ENCODE measurements around the gene ITPKC.

ITPKC gene

DNA sequence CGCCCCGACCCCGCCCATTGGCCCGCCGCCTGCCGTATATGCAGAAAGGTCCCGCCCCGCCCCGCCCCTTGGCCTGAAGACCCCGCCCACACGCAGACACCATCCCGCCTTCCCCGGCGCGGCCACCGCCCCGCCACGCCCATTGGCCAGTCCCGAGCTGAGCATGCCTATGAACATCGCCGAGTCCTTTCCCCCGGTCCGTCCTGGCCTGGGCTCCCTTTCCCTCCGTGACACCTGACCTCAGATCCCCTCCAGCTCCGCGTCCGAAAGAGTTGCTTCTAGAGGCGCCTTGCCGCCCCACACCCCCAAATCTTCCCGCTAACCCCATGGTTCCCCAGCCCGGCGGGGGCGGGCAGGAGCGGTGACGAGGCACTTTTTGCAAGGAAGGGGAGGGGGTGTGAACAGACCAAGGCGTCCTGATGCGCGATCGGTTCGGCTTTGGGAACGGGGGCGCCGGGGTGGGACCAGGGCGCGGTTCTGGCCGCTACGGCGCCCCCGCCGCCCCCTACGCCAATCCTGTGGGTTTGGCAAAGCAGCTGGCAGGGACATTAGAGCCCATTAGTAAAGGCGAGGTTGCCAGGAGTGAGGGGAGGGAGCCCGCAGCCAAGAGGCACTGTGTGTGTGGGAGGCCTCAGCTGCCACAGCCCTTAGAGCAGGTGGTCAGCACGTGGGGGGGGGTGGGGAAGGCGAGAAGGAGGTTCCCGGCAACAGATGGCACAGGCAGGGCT is 26.1 kb upstream of the ITPKC start:
- DNase-seq = peak; percentile 90

DNA sequence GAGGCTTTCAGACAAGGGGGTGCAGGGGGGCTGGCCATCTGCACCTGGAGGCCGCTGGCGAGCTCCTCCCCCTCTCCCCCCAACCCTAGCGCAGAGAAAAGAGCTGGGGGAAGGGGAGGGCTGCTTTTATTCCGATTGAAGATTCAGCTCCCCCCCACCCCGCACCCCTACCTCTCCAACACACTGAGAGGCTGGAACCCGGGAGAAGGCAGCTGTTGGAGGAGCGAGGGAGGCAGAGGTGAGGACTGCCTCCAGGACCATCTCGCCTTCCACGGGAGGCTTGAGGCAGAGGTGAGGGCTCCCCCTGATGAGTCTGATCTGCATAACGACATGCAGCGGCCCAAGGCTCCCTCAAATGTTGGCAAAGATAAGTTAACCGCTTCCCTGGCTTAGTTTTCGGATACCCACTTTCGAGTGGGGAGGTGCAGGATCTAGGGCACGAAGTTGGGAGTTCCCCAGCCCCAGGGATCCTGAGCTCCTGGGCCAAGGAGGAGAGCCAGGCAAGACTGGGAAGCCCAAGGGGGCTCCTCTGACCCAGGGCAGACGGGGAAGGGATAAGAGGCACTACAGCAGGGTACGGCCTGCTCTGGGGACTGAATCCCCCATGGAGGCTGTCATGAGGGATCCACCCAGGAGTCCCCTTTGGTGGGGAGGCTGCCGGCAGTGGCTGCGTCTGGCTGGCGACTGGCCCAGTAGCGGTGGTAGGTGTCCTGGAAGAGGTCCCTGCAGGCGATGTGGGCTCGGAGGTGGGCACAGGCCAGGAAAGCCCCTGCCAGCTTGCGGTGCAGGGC is 25.3 kb upstream of the ITPKC start:
- DNase-seq = no peak

DNA sequence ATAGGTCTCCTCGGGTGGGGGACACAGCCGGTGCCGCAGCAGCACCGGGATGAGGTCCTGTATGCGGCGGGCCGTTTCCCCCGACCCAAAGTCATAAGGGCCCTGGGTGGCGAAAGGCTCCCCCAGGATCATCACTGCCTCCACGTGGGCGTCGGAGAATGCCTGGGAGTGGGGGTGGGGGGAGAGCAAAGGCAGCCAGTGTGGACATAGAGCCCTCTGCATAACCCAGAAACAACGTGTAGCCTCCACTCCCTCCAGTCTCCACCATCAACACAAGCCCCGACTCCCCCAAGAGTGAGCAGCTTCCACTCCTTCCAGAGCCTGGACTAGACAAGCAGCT is 24.7 kb upstream of the ITPKC start:
- no peak for DNase-seq

DNA sequence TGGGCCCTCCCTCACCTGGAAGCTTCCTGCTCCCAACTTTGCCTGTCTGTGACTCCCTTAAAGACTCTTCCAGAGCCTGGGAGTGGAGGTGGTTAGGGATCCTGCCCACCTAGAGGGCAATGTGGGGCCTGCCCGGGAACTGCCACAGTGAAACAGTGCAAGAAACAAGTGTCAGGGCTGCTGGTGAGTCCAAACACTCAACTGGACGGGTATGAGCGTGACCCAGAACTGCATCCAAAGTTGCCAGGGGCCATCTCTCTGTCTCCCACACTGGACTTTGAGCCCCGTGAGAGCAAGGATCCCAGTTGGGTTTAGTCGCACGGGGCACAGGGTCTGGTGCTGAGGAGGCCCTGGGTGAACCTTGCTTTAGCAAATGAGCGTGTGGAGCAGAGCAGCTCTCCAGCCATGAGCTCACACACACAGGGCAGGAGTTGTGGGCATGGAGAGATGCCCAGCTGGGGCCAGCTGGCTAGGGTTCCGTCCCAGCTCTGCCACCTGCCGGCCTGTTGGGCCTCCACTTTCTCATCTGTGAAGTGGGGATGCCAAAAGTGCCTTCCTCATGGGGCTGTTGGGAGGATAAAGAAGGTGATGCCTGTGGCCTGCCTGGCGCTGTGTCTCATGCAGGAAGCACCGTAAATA is 23.6 kb upstream of the ITPKC start:
- no peak for DNase-seq

DNA sequence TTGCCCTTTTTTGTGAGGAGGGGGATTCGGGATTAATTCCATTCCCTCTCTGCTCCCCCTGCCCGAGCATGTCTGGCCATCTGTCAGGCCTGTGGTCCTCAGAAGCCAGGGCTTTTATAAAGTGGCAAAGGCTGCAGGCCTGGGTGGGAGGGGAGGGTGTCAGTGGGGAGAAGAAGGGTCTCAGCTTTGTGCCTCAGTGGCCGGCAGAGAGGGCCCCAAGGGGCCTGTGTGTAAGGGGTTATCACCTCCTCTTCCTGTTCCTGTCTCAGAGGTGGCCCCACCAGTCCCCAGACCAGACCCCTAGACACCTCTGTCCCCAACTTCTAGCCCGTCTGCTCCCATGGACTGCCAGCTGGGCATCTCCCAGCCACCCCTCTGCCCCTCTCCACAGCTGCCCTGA is 23.0 kb upstream of the ITPKC start:
- DNase-seq = no peak

DNA sequence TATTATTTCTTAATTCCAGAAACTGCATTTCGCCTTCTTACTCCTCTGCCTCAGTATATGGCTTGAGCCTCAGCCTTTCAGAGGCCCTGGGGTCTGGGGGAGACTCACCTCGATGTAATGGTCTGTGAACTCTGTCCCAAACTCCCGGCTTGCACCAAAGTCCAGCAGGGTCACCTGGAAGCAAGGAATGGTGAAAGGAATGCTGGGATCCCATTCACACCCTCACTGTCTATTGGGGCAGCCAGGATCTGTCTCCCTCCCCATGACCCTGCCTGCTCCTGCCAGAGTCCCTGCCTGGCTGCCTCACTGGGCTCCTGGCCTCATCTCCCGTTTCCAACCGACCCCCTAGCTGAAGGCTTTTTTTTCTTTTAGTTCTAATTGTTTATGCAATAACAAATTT is 21.0 kb upstream of the ITPKC start:
- no peak for DNase-seq

DNA sequence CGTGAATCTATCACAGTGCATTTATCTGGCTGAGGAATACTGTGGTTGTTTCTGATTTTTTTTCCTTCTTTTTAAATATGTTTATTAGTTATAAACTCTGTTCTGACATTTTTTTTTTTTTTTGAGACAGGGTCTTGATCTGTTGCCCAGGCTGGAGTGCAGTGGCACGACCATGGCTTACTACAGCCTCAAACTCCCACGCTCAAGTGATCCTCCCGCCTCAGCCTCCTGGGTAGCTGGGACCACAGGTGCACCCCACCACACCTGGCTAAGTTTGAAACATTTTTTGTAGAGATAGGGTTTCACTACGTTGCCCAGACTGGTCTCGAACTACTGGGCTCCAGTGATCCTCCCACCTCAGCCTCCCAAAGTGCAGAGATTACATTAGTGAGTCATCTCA is 19.9 kb upstream of the ITPKC start:
- DNase-seq = no peak

DNA sequence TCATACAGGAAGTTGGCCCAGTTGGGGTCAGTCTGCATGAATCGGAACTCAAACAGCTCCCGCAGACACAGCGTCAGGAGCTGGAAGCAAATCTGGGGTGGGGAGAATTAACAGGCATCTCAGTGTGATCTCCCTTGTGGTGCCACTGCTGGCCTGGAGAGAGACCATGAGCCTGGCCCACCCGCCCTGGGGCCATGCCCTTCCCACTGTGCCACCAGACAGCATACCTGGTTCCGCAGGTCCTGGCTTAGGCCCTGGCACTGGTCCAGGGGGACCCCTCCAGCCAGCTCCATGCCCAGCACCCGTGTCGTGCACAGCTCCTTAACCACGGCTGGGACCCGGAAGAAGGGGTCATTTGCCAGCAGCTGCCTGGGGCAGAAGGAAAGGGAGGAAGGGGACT is 16.8 kb upstream of the ITPKC start:
- no peak for DNase-seq

DNA sequence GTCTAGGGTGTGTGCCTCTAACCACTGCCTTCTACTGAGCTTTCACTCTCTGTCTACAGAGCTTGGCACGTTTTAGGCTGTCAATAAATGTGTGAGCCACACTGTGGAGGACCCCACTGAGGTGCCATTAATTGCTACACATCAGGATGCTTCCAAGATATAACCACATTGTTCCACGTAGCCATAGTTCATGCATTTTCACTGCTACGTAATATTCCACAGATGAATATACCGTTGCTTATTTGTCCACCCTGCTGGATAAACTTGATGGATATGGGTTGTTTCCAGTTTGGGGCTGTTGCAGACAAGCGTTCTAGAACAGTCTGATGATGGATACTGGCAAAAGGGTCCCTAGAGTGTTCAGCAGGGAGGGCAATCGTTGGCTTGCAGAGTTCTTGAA is 15.2 kb upstream of the ITPKC start:
- no peak for DNase-seq

DNA sequence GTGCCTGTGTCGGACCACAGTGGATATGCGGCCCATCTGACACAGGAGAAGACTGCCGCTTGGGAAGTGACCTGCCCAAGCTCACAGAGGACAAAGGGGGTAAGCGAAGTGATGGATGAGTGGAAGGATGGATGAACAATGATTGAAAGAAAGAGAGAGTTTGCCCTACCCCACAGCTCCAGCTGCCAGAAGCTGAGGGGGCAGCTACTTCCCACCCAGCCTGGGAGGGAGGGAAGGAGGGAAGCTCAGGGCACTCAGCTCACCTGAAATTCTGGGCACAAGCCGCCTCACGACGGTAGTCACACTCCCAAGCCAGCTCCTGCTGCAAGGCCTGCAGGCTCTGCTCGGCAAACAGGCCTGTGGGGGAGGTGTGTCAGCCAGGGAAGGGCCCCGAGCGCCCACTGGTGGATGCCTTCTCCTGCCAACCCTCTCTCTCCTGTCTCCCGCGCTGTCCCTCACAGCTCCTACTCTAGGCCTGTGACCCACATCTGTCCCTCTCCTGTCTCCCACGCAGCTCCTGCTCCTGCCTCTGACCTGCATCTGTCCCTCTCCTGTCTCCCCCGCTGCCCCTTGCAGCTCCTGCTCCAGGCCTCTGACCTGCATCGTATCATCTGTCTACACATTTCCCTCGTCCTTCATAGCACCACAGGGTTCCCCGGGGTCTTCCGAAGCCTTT is 14.4 kb upstream of the ITPKC start:
- no peak for DNase-seq

DNA sequence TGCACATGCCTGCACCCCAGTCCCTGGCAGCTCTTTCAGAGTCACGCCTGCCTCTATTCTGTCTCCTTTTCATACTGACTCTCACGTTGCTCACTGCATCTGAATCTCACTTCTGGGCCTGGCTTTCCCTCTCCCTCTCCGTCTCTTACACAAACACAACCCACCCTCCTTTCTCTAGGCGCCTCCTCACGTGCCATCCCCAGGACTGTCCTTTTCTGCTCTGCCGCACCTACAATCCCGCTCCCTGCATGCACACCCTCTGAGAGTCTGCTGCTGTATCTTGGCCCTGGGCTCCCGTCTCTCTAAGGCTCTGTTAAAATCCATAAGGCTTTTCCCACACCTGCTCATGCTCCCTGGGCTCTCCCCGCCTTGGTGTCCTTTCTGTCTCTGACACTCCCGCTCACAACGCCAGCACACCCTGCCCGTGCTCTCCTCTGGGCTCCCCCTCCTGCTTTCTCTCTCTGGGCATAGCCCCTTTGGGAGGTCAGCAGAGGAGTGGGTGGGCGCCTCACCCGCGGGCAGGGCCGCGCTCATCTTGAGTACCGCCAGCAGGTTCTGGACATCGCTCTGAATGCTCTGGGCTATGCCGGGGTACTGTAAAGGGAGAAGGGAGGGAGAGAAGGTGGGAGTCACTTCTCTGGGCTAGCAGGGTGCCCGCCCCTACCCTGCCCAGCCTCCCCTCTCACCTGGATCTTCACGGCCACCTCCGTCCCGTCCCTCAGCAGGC is 13.7 kb upstream of the ITPKC start:
- DNase-seq = no peak

DNA sequence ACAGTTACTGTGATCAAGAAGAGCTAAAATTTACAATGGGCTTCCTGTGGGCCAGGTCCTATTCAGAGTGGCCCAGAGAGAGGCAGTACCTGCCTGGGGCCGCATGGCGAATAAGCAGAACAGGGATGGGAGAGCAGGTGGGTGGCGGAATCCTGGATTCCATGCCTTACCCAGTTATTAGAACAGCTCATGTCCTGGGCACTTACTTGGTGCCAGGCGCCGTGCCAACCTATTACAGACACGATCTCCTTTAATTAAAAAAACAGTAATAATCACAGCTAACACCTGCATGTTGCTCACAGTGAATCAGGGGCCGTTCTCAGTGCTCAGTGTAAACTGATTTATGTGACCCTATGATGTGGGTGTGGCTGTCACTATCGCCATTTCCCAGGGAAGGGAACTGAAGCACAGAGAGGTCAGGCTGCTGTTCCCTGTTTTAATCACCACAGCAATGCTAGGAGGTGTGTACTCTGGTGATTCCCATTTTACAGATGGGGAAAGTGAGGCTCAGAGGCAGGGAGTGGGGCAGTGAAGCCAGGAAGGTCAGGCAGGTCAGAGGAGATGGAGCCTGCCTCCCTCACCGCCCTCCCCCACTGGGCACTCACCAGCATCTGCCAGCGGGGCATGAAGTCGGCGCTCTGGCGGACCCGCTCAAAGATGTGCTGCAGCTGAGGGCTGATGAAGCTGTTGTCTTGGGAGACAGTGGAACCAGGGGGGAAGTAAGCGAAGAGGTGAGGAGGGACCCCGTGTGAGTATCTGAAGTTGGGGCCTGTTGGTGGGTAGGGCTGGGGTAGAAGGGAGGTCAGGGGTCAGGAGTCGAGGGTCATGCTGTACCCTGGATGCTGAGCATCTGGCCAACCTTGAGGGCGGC is 12.2 kb upstream of the ITPKC start:
- DNase-seq = no peak

DNA sequence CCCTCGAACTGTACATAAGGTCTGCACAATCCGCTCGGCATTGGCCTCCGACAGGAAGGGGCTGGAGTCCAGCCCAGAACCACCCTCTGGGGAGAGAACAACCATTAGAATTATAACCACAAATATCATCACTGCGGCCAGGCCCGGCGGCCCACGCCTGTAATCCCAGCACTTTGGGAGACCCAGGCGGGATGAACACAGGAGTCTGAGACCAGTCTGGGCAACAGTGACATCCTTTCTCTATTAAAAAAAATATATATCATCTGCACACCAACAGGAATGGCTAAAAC is 11.6 kb upstream of the ITPKC start:
- DNase-seq = no peak

DNA sequence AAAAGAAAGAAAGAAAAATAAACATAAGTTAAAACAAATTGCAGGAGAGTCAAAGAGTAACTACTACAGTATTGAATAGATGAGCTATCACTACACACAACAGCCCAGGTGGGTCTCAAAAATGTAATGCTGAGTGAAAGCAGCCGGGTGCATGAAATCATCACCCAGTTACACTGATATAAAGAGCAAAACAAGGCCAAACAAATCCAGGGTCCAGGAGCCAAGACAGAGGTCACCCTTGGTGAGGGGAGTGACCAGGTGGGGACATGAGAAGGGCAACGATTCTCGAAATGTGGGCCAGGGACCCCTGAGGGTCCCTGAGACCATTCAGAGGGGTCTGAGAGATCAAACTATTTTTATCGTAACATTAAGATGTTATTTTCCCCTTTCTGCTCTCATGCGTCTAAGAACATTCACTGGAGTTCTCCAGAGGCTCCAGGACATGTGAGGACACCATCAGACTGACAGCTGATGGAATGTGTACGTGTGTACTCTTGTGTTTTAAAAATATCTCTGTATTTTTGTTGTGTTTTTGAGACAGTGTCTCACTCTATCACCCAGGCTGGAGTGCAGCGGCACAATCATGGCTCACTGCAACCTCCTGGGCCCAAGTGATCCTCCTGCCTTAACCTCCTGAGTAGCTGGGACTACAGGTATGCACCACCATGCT is 10.8 kb upstream of the ITPKC start:
- DNase-seq = no peak

DNA sequence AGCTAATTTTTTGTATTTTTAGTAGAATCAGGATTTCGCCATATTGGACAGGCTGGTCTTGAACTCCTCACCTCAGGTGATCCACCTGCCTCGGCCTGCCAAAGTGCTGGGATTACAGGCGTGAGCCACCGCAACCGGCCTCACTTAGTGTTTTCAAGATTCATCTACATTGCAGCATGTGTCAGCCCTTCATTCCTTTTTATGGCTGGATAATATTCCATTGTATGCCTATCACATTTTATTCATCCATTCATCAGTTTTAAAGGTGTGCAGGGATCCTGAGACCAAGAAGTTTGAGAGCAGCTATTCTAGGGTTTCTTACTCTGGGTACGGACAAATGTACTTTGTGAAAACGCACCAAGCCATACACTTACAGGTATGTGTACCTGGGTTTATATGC is 9.3 kb upstream of the ITPKC start:
- no peak for DNase-seq

DNA sequence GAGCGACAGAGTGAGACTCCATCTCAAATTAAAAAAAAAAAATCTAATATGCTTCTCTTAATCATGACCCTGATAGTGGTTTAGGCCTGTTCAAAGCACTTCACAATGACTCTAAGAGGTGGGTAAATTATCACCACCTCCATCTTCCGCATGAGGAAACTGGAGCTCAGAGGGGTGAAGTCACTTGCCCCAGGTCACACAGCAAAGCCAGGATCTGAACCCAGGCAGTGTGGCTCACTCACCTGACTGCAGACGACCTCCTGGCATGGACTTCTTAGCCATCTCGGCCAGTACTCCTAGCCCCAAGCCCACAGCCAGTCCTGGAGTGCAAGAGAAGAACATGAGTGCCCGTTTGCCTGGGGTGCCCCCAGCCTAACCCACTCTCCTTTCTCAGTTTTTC is 7.1 kb upstream of the ITPKC start:
- no peak for DNase-seq

DNA sequence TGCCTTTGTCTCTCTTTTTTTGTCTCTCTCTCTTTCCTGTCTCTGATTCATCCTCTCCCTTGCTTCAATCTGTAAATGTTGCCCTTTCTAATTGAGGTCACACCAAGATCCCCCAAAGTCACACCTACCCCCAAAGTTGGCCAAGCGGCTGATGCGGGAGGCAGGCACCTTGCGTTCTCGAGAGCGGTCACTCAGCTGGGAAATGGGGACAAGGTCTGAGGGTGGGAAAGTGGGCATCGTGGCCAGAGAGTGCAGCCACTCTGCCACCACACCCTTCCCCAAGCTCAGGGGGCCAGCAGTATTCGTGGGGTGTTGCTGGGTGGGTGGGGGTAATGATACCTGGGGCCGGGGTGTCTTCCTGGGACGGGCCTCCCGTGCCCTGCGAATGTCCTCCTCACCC is 3.0 kb upstream of the ITPKC start:
- DNase-seq = no peak

DNA sequence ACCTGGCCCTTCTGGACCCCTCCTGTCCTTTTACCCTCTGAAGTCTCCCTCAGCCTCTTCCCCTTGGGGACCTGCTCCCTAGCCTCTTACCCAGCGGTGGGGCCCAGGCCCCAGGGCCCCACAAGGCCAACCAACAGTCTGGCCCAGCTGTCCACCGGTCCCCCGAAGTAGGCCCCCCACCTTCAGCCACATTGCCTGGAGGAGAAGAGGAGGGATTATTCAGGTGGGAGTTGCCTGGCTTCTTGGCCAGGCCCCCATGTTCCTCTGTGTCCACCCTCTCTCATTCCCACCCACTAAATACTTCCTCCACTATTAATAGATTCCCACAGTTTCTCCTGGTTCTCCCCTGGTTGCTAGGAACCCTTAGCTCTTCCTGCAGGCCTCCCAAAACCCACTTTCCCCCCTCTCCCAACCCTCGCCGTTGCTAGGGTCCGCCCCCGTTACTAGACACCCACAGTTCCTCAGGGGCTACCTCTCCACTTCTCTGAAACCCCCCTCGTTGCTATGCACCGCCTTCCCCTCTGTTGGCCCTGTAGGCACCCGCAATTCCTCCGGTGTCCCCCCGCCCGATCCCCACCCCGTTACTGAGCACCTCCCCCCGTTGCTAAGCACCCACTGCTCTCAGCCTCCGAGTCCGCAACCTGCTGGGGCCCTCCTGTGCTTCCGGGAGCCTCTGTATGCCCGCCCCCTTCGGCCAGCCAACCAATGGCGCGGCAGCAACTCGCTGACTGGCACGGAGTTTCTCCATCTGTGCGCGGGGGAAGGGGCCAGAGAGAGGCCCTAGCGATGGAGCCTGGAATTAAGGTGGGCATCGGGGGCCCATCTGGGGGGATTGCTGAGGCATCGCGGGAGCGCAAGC is 2.2 kb upstream of the ITPKC start:
- peak; percentile 90 for DNase-seq

DNA sequence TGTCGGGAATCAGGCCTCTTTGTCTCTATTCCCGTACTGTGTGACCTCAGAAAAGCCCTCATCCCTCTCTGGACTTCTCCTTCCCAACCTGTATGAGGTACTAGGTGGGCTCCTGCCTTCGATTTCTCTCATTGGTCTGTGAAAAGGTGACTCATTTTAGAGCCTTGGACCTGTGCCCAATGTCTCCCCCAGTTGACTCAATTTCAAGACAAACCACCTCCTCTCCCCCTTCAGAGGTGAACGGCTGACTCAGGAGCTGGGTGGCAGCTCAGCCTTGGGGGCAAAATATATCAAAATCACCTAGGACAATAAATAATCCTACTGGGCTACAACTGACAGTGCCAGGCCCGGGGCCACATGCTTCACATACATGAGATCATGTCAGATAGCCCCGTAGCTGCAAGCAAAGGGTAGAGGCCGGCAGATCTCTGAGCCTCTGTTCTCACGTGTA is 856 bp upstream of the ITPKC start:
- DNase-seq = peak; percentile 48

DNA sequence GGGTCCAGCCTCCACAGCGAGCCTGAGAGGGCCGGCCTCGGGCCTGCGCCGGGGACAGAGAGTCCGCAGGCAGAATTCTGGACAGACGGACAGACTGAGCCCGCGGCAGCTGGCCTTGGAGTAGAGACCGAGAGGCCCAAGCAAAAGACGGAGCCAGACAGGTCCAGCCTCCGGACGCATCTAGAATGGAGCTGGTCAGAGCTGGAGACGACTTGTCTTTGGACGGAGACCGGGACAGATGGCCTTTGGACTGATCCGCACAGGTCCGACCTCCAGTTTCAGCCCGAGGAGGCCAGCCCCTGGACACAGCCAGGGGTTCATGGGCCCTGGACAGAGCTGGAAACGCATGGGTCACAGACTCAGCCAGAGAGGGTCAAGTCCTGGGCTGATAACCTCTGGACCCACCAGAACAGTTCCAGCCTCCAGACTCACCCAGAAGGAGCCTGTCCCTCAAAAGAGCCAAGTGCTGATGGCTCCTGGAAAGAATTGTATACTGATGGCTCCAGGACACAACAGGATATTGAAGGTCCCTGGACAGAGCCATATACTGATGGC is 490 bp downstream of the ITPKC start:
- DNase-seq = no peak
